ENCODE data around the gene GLMP. TPM values are rescaled to one million over a fixed set of nuclear protein-coding genes. Genes with fewer than 3 reads are reported as not detected.

The GLMP gene
- total RNA-seq, 1 experiment from 2014 or later, result 60.3 TPM

DNA sequence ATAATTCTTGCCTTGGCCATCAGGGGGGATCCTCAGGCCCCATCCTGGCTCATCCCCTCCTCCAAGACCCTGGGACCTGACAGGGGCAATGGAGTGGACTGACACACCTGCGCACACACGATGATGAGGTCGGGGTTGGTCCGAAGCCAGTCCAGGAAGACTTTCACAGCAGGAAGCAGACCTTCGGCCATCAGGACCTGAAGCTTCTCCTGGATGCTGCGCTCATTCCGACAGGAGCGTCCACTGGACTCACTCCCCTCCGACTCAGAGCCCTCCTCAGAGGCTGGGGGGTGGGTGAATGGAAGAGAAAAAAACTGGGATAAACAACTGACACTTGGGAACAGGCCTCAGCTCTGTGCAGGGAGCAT is 32.2 kb downstream of the GLMP start (continued):
- TF ChIP-seq, protein P1, sequence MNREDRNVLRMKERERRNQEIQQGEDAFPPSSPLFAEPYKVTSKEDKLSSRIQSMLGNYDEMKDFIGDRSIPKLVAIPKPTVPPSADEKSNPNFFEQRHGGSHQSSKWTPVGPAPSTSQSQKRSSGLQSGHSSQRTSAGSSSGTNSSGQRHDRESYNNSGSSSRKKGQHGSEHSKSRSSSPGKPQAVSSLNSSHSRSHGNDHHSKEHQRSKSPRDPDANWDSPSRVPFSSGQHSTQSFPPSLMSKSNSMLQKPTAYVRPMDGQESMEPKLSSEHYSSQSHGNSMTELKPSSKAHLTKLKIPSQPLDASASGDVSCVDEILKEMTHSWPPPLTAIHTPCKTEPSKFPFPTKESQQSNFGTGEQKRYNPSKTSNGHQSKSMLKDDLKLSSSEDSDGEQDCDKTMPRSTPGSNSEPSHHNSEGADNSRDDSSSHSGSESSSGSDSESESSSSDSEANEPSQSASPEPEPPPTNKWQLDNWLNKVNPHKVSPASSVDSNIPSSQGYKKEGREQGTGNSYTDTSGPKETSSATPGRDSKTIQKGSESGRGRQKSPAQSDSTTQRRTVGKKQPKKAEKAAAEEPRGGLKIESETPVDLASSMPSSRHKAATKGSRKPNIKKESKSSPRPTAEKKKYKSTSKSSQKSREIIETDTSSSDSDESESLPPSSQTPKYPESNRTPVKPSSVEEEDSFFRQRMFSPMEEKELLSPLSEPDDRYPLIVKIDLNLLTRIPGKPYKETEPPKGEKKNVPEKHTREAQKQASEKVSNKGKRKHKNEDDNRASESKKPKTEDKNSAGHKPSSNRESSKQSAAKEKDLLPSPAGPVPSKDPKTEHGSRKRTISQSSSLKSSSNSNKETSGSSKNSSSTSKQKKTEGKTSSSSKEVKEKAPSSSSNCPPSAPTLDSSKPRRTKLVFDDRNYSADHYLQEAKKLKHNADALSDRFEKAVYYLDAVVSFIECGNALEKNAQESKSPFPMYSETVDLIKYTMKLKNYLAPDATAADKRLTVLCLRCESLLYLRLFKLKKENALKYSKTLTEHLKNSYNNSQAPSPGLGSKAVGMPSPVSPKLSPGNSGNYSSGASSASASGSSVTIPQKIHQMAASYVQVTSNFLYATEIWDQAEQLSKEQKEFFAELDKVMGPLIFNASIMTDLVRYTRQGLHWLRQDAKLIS (CRISPR knock-in tag; IDR thresholded peaks at IDR 0.05; ENCODE audit: borderline replicate concordance), result no peak
- TF ChIP-seq KAT7 (CRISPR knock-in tag; IDR thresholded peaks at IDR 0.05; ENCODE audit: borderline replicate concordance), result no peak
- TF ChIP-seq, protein P2, sequence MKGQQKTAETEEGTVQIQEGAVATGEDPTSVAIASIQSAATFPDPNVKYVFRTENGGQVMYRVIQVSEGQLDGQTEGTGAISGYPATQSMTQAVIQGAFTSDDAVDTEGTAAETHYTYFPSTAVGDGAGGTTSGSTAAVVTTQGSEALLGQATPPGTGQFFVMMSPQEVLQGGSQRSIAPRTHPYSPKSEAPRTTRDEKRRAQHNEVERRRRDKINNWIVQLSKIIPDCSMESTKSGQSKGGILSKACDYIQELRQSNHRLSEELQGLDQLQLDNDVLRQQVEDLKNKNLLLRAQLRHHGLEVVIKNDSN (CRISPR knock-in tag; IDR thresholded peaks at IDR 0.05), result no peak
- TF ChIP-seq, protein P3, sequence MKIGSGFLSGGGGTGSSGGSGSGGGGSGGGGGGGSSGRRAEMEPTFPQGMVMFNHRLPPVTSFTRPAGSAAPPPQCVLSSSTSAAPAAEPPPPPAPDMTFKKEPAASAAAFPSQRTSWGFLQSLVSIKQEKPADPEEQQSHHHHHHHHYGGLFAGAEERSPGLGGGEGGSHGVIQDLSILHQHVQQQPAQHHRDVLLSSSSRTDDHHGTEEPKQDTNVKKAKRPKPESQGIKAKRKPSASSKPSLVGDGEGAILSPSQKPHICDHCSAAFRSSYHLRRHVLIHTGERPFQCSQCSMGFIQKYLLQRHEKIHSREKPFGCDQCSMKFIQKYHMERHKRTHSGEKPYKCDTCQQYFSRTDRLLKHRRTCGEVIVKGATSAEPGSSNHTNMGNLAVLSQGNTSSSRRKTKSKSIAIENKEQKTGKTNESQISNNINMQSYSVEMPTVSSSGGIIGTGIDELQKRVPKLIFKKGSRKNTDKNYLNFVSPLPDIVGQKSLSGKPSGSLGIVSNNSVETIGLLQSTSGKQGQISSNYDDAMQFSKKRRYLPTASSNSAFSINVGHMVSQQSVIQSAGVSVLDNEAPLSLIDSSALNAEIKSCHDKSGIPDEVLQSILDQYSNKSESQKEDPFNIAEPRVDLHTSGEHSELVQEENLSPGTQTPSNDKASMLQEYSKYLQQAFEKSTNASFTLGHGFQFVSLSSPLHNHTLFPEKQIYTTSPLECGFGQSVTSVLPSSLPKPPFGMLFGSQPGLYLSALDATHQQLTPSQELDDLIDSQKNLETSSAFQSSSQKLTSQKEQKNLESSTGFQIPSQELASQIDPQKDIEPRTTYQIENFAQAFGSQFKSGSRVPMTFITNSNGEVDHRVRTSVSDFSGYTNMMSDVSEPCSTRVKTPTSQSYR (CRISPR knock-in tag; IDR thresholded peaks at IDR 0.05), result no peak

DNA sequence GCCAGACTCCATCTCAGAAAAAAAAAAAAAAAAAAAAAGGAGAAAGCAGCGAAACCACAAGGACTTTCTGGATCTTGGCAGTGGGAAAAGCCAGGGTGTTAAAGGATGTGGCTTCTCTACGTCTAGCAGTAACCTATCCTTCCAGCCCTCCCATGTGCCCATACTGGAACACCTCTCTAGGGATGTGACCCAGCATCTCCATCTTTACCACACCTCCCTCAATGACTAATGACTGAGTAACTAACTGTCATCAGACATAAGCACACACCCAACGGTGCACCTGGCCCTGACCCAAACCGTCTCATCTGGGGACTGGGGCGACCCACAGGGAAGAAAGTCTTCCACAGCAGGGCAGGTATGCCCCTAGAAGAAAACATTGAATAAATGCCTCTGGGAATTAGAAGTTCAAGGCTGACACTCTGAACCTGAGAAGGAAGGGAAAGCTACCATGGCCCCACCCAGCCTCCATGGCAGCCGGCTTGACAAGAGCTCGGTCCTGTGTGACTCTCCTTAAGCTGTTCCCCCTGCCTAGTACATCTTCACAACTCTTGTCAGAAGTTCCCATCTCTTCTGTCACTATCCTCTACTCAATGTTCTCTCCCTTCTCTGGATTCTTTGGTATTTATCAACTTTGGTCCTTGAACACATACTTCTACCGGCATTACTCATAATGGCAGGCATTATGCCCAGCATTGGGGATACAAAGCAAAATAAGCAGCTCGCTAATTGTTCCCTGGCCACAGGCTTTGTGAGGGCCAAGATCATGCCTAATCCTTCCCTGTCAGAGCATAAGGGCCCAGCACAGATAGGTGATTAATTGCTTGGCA is 32.8 kb downstream of the GLMP start:
- DNase-seq (ENCODE audit: low spot score) (no peak), ATAC-seq (no peak)
- CTCF ChIA-PET, result no interaction called here
- Mint-ChIP-seq H3K27me3 (ENCODE audit: low read depth) (no peaks in the 10 kb centered on the region), H3K4me3 (no peak overlapping the region), H3K9me3 (no peaks in the 10 kb centered on the region), H3K4me1 (no peaks in the 10 kb centered on the region), H3K27ac (no peak overlapping the region), H3K36me3 (peaks cover 83% of the 10 kb centered on the region)
- TF ChIP-seq, protein P4, sequence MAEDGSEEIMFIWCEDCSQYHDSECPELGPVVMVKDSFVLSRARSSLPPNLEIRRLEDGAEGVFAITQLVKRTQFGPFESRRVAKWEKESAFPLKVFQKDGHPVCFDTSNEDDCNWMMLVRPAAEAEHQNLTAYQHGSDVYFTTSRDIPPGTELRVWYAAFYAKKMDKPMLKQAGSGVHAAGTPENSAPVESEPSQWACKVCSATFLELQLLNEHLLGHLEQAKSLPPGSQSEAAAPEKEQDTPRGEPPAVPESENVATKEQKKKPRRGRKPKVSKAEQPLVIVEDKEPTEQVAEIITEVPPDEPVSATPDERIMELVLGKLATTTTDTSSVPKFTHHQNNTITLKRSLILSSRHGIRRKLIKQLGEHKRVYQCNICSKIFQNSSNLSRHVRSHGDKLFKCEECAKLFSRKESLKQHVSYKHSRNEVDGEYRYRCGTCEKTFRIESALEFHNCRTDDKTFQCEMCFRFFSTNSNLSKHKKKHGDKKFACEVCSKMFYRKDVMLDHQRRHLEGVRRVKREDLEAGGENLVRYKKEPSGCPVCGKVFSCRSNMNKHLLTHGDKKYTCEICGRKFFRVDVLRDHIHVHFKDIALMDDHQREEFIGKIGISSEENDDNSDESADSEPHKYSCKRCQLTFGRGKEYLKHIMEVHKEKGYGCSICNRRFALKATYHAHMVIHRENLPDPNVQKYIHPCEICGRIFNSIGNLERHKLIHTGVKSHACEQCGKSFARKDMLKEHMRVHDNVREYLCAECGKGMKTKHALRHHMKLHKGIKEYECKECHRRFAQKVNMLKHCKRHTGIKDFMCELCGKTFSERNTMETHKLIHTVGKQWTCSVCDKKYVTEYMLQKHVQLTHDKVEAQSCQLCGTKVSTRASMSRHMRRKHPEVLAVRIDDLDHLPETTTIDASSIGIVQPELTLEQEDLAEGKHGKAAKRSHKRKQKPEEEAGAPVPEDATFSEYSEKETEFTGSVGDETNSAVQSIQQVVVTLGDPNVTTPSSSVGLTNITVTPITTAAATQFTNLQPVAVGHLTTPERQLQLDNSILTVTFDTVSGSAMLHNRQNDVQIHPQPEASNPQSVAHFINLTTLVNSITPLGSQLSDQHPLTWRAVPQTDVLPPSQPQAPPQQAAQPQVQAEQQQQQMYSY (CRISPR knock-in tag; IDR thresholded peaks at IDR 0.05), result no peak
- TF ChIP-seq EMX1 (CRISPR knock-in tag; IDR thresholded peaks at IDR 0.05) (no peak), JUN (CRISPR knock-in tag; IDR thresholded peaks at IDR 0.05) (no peak), GABPB1 (CRISPR knock-in tag; IDR thresholded peaks at IDR 0.05) (no peak), ZNF423 (CRISPR knock-in tag; IDR thresholded peaks at IDR 0.05) (no peak), IRF2 (CRISPR knock-in tag; IDR thresholded peaks at IDR 0.05; ENCODE audit: borderline replicate concordance, low read depth) (no peak), SP1 (CRISPR knock-in tag; conservative IDR thresholded peaks at IDR 0.05) (no peak), NFE2L1 (CRISPR knock-in tag; IDR thresholded peaks at IDR 0.05) (no peak), ZNF671 (CRISPR knock-in tag; IDR thresholded peaks at IDR 0.05) (no peak), NR3C1 (CRISPR knock-in tag; conservative IDR thresholded peaks at IDR 0.05; ENCODE audit: low read depth) (no peak)
- TF ChIP-seq, protein P5, sequence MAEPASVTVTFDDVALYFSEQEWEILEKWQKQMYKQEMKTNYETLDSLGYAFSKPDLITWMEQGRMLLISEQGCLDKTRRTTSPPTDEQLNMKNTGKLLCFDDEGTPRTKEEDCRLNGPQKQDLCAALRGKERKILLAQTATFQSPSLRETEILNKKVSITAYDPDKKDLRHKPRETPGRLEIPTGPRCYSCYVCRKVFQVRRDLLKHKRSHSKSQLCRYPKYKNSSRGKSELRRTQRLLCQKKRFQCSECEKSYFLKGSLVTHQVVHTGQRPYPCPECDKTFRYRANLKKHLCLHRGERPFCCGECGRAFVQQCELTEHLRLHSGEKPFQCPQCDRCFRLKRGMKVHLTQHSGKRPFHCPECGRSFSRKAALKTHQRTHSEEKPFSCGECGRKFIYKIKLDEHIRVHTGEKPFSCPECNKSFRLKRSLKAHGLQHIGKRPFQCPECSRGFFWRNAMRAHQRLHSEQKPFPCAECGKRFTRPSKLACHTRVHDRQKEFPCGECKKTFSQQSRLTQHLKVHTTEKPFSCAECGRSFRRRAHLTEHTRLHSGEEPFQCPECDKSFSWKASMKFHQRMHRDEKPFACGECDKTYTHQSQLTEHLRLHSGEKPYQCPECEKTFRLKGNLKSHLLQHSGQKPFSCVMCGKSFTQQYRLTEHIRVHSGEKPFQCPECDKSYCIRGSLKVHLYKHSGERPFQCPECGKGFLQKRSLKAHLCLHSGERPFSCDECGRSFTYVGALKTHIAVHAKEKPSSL (CRISPR knock-in tag; conservative IDR thresholded peaks at IDR 0.05), result no peak
- TF ChIP-seq, protein P6, sequence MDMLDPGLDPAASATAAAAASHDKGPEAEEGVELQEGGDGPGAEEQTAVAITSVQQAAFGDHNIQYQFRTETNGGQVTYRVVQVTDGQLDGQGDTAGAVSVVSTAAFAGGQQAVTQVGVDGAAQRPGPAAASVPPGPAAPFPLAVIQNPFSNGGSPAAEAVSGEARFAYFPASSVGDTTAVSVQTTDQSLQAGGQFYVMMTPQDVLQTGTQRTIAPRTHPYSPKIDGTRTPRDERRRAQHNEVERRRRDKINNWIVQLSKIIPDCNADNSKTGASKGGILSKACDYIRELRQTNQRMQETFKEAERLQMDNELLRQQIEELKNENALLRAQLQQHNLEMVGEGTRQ (CRISPR knock-in tag; IDR thresholded peaks at IDR 0.05), result no peak
- TF ChIP-seq, protein P1 (CRISPR knock-in tag; IDR thresholded peaks at IDR 0.05; ENCODE audit: borderline replicate concordance), result no peak
- POLR2A ChIA-PET, result no interaction called here
